GM23338 (cell line): ENCODE measurements around the gene YWHAH.

Experiments used
- CTCF ChIP-seq, 2 experiments: fragments of 200-600 bp in 1 of 2; sonication (generic) in 1 of 2; conservative IDR thresholded peaks; 2 replicates each; pipeline versions ENCODE4 v1.5.1 to v1.6.1; 2016 to 2017; ENCODE audit warnings: antibody characterized with exemption in 2 of 2, low read depth in 2 of 2, mild to moderate bottlenecking in 2 of 2, moderate library complexity in 1 of 2
- TF ChIP-seq, protein P1 (sequence below): IDR thresholded peaks from one replicate; pipeline ENCODE4 v1.6.1; 2018; ENCODE audit warnings: antibody characterized with exemption; ENCODE audit not compliant: unreplicated experiment

- TF ChIP-seq, protein P1, sequence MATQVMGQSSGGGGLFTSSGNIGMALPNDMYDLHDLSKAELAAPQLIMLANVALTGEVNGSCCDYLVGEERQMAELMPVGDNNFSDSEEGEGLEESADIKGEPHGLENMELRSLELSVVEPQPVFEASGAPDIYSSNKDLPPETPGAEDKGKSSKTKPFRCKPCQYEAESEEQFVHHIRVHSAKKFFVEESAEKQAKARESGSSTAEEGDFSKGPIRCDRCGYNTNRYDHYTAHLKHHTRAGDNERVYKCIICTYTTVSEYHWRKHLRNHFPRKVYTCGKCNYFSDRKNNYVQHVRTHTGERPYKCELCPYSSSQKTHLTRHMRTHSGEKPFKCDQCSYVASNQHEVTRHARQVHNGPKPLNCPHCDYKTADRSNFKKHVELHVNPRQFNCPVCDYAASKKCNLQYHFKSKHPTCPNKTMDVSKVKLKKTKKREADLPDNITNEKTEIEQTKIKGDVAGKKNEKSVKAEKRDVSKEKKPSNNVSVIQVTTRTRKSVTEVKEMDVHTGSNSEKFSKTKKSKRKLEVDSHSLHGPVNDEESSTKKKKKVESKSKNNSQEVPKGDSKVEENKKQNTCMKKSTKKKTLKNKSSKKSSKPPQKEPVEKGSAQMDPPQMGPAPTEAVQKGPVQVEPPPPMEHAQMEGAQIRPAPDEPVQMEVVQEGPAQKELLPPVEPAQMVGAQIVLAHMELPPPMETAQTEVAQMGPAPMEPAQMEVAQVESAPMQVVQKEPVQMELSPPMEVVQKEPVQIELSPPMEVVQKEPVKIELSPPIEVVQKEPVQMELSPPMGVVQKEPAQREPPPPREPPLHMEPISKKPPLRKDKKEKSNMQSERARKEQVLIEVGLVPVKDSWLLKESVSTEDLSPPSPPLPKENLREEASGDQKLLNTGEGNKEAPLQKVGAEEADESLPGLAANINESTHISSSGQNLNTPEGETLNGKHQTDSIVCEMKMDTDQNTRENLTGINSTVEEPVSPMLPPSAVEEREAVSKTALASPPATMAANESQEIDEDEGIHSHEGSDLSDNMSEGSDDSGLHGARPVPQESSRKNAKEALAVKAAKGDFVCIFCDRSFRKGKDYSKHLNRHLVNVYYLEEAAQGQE: no peak
- TF ChIP-seq CTCF (conservative IDR thresholded peaks at IDR 0.05; ENCODE audit: low read depth in 2 of 2): no peak
Measured at GRCh38 chr22:31991102-31991839, 46.9 kb downstream of the YWHAH start.
